ENCODE results near the gene RPL22L1. TPM values are rescaled to one million over a fixed set of nuclear protein-coding genes. Genes with fewer than 3 reads are reported as not detected.
"Not testable (repeated sequence)": the region's sequence is repeated elsewhere in the genome, so short reads cannot be mapped to it uniquely, and the experiment has no call there.

RPL22L1 gene
- total RNA-seq, 1 experiment from 2014 or later = 97.0 TPM

DNA sequence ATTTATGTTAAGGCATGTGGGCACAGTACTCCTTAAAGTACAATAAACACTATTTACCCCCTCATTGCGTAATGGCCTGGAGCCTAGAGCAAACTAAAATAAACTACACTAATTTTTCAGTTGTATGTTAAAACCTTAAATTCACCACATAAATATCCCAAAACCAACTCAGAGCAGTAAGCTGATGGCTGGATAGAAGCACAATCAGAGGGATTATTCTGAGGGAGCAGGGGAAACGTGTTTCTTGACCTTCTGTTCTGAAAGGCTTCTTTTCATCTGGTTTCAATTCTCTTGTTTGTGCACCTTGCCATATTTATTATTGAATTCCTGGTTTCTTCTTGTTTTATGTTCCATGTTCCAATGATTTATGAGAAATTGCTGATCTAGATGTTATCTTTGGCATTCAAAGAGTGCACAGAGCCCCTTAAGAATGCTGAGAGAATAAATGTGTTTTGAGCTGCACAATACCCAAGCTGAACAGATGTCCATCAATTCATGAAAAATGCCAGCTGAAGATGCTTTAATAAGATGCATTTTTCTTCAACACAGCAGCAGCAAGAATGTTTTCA is 29.6 kb downstream of the RPL22L1 start:
- in situ Hi-C loops (cut with HindIII; ENCODE audit: low pct_unique_long_range_greater_than_20kb, low sequenced_read_pairs) = no loop called here
- no peak for DNase-seq (ENCODE audit: low read depth)

DNA sequence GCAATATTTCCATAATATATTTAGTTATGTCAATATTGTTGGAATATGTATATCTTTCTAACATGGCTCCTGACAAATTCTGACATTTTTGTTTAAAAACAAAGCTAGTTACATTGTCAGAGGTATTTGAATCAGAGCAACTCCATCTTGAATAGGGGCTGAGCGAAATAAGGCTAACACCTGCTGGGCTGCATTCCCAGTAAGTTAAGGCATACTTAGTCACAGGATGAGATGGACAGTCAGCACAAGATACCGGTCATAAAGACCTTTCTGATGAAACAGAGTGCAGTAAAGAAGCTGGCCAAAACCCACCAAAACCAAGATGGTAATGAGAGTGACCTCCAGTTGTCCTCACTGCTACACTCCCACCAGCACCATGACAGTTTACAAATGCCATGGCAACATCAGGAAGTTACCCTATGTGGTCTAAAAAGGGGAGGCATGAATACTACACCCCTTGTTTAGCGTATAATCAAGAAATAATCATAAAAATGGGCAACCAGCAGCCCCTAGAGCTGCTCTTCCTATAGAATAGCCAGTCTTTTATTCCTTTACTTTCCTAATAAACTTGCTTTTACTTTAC is 30.4 kb downstream of the RPL22L1 start:
- in situ Hi-C loops (cut with HindIII; ENCODE audit: low pct_unique_long_range_greater_than_20kb, low sequenced_read_pairs) = loop anchor here (10.0 kb wide), 1 partner anchor 345 kb away; no protein-coding TSS in a partner anchor
- no peak for DNase-seq (ENCODE audit: low read depth)

DNA sequence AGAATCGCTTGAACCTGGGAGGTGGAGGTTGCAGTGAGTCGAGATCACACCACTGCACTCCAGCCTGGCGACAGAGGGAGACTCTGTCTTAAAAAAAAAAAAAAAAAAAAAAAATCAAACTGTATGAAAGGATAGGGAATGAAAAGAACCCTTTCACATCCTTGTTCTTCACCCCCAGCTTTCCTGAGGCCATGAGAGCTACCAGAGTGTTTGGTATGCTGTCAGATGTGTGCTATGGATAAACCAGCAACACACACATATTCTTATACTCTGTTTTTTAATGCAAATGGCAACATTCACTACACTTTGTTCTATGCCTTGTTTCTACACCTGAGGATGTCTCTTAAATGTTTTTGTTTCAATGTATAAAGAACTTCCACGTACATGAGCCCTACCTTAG is 33.5 kb downstream of the RPL22L1 start:
- in situ Hi-C loops (cut with HindIII; ENCODE audit: low pct_unique_long_range_greater_than_20kb, low sequenced_read_pairs) = loop anchor here (10.0 kb wide), 1 partner anchor 342 kb away; no protein-coding TSS in a partner anchor
- no peak for DNase-seq (ENCODE audit: low read depth)

DNA sequence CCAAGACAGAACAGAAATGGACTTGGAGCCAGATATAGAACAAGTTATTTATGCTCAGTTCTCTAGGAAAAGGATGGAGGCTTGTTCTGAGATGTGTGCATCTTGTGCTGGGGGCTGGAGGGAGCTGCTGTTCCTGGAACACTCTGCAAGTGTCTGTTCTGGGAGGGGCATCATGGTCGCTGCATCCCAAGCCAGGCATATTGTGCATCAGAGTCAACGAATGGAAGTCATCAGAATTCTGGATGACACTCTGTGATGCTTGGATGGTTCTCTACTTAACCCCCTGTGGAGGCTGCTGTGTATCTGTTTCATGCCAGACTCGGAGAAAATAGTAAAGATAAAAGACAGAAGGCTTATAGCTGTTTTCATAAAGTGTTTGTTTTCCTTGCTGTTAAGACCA is 34.7 kb downstream of the RPL22L1 start:
- in situ Hi-C loops (cut with HindIII; ENCODE audit: low pct_unique_long_range_greater_than_20kb, low sequenced_read_pairs) = loop anchor here (10.0 kb wide), 1 partner anchor 341 kb away; no protein-coding TSS in a partner anchor
- no peak for DNase-seq (ENCODE audit: low read depth)

DNA sequence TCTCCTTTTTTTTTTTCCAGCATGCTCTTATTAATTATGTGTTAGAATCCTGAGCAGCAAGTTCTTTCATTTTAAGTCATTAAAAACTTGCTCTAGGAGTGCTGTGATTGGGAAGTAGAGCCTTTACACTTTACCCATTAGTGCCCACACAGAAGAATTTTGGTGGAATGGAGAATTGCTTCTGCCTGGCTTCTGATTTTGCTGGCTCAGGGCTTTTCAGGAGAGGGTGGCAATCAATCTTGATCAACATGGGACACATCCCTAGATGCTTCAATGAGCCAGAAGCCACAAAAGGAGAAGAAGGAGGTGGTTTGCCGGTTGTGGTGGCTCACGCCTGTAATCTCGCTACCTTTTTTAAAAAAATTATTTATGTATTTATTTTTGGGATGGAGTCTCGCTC is 39.4 kb downstream of the RPL22L1 start:
- no peak for DNase-seq (ENCODE audit: low read depth)
- in situ Hi-C loops (cut with HindIII; ENCODE audit: low pct_unique_long_range_greater_than_20kb, low sequenced_read_pairs) = loop anchor here (10.0 kb wide), 1 partner anchor 336 kb away; no protein-coding TSS in a partner anchor

DNA sequence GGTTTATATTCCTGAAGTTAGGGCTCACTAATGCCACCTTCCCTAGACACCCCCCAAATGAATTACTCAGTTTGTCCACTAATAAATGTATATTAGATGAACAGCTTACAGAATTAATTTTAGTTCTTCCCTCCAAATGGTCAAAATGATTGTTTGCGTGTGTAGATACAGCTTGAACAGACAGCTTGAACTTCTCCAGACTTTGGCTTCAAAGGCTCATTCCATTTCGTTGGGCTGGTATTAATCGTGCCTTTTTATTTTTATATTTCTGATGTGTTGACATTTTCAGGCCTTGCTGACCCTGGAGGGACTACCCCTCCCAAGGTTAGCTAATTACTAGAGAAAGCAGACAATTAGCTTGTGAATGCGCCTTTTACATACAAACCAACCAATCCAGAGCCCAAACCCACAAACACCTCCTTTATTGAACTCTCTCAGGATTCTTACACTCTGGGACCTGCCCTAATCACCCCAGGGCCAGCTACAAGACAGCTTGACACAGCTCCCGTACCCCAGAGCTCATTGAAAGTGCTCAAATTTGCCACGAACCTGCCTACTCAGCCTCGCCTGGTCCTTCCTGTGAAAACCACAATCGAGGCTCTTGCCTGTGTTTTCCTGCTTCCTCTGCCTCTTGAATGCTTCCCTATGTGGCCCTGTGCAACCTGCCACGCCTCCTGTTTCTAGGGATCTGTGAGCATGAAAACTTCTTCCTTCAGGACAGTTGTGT is 40.3 kb downstream of the RPL22L1 start:
- in situ Hi-C loops (cut with HindIII; ENCODE audit: low pct_unique_long_range_greater_than_20kb, low sequenced_read_pairs) = loop anchor here (10.0 kb wide), 1 partner anchor 335 kb away; no protein-coding TSS in a partner anchor
- DNase-seq (ENCODE audit: low read depth) = no peak

DNA sequence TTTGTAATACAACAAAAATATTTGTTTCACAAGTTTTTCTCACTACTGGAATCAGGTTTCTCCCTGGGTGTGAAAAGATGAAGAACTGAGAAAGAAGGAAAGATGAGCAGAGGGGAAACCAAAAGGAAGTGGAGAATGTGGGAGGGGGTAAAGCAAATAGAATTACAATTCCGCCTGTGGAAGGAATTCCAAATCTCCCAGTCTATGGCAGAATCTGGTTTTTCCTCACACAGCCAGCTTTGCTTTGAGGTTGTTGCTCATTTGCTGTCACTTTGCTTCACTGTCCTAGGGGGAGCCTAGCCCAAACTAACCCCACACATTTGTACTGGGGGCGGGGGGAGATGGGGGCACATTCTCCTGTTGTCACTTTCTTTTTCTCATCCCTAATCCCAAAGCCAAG is 43.9 kb downstream of the RPL22L1 start:
- DNase-seq (ENCODE audit: low read depth) = no peak
- in situ Hi-C loops (cut with HindIII; ENCODE audit: low pct_unique_long_range_greater_than_20kb, low sequenced_read_pairs) = no loop called here

DNA sequence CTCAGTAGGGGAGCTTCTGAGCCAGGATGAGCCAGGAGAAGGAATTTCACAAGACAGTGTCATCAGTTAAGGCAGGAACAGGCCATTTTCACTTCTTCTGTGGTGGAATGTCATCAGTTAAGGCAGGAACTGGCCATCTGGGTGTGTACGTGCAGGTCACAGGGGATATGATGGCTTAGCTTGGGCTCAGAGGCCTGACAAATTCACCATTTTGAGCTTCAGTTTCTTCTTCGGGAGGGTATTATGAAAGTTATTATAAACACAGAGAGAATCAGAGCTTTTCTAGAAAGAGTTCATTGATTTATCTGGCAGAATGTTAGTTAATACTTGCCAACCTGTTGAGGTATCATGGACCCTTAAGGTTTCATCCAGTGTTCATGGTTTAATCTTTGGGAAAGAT is 46.4 kb downstream of the RPL22L1 start:
- in situ Hi-C loops (cut with HindIII; ENCODE audit: low pct_unique_long_range_greater_than_20kb, low sequenced_read_pairs) = loop anchor here (25.0 kb wide), 1 partner anchor 511 kb away; no protein-coding TSS in a partner anchor
- DNase-seq (ENCODE audit: low read depth) = not testable (repeated sequence)

DNA sequence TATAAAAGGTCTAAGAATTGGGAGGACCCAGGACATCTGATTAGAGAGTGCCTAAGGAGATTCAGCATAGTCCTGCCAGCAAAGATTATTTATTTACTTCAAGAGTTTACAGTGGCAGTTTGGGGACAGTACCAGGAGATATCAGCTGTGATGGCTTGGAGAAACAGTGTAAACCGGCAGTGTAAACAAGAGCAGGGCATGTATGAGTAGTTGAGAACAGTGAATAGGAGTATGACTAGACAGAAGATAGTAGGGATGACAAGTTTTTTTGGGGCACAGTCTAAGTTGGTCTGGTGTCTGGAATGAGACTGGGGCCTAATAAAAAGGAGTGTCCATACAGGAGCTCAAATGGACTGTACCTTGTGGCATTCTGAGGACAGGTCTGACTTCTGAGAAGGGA is 51.7 kb downstream of the RPL22L1 start:
- in situ Hi-C loops (cut with HindIII; ENCODE audit: low pct_unique_long_range_greater_than_20kb, low sequenced_read_pairs) = loop anchor here (25.0 kb wide), 1 partner anchor 506 kb away; no protein-coding TSS in a partner anchor
- DNase-seq (ENCODE audit: low read depth) = not testable (repeated sequence)

DNA sequence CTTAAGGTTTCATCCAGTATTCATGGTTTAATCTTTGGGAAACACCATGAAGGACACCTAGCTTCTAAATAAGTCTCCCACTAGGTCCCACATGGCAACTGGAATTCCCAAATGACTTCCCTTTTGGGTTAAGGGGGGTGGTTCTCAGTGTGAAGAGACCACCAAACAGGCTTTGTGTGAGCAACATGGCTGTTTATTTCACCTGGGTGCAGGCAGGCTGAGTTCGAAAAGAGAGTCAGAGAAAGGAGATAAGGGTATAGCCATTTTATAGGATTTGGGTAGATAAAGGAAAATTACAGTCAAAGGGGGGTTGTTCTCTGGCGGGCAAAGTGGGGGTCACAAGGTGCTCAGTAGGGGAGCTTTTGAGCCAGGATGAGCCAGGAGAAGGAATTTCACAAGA is 52.5 kb downstream of the RPL22L1 start:
- DNase-seq (ENCODE audit: low read depth) = not testable (repeated sequence)
- in situ Hi-C loops (cut with HindIII; ENCODE audit: low pct_unique_long_range_greater_than_20kb, low sequenced_read_pairs) = loop anchor here (25.0 kb wide), 1 partner anchor 505 kb away; no protein-coding TSS in a partner anchor

DNA sequence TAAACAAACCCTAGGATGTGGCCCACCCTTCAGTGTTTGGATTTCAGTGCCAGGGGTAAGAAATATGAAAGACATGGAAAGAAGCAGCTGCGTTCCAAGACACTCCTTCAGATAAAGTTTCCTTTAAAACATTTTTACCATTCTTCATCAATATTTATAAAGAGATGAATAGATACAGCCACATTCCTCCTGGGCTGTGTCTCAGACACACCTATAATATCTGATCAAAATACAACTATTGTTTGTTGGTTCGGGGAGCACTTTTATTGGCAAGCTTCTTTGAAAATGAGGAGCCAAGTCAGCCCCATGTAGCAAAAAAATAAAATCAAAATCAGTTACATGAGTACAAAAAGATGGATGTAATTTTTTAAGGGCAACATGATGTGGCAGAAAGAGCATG is 53.2 kb downstream of the RPL22L1 start:
- in situ Hi-C loops (cut with HindIII; ENCODE audit: low pct_unique_long_range_greater_than_20kb, low sequenced_read_pairs) = loop anchor here (25.0 kb wide), 1 partner anchor 505 kb away; no protein-coding TSS in a partner anchor
- DNase-seq (ENCODE audit: low read depth) = no peak

DNA sequence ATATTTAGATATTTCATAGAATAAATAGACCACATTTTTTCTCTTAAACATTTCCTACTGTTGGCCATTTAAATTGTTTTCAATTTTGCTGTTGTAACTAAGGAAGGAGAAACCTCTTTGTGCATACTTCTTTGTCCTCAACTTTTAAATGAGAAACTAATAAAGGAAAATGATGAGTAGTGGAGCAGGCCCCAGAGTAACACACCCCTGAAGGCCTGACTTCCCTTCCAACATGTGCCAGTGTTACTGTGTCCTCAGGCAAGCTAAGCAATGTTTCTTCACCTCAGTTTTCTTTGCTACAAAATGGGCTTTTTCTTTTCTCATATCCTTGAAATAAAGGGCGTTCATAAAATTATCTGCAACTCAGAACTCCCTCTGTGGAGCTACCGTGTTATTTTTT is 53.7 kb downstream of the RPL22L1 start:
- in situ Hi-C loops (cut with HindIII; ENCODE audit: low pct_unique_long_range_greater_than_20kb, low sequenced_read_pairs) = loop anchor here (25.0 kb wide), 1 partner anchor 504 kb away; no protein-coding TSS in a partner anchor
- no peak for DNase-seq (ENCODE audit: low read depth)

DNA sequence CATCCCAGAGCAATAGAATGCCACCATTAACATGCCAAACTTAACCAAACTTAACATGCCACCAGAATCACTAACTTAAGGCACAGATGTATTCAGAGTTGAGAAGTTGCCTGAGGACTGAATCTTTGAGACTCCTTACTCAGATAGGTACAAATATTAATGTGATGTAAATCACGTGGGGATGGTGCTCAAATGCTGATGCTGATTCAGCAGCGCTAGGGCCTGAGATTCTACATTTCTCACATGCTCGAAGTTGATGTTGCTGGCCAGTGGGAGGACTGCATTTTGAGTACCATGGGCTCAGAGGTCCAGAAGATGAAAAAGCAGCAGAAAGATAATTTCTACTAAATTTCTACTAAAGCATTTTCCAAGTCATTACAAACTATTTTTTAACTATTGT is 54.1 kb downstream of the RPL22L1 start:
- DNase-seq (ENCODE audit: low read depth) = no peak
- in situ Hi-C loops (cut with HindIII; ENCODE audit: low pct_unique_long_range_greater_than_20kb, low sequenced_read_pairs) = loop anchor here (25.0 kb wide), 1 partner anchor 504 kb away; no protein-coding TSS in a partner anchor

DNA sequence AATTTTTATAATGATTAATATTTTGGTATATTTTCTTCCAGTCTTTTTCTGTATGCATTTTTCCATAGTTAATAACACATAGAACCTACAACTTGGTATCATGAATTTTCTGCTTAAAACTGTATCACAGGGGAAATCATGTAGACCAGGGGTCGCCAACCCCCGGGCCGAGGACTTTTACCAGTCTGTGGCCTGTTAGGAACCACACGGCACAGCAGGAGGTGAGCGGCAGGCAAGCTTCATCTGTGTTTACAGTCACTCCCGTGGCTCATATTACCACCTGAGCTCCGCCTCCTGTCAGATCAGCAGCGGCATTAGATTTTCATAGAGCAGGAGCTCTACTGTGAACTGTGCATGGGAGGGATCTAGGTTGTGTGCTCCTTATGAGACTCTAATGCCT is 54.7 kb downstream of the RPL22L1 start:
- DNase-seq (ENCODE audit: low read depth) = peak; percentile 54
- in situ Hi-C loops (cut with HindIII; ENCODE audit: low pct_unique_long_range_greater_than_20kb, low sequenced_read_pairs) = loop anchor here (25.0 kb wide), 1 partner anchor 503 kb away; no protein-coding TSS in a partner anchor

Other genes starting within 250 kb of the RPL22L1 start
- gene EIF5A2, start 38.4 kb upstream of the RPL22L1 start, total RNA-seq (2014; rRNA removed; shearing (Covaris generic); ENCODE audit: low replicate concordance) = 24.6 and 34.8 TPM in 2 replicates
- not detected in 2 replicates for gene SLC2A2, start 156.5 kb upstream of the RPL22L1 start, total RNA-seq (2014; rRNA removed; shearing (Covaris generic); ENCODE audit: low replicate concordance)

Data from Caki2 (cell line).